ENCODE measurements around the gene GFRA1.

DNA sequence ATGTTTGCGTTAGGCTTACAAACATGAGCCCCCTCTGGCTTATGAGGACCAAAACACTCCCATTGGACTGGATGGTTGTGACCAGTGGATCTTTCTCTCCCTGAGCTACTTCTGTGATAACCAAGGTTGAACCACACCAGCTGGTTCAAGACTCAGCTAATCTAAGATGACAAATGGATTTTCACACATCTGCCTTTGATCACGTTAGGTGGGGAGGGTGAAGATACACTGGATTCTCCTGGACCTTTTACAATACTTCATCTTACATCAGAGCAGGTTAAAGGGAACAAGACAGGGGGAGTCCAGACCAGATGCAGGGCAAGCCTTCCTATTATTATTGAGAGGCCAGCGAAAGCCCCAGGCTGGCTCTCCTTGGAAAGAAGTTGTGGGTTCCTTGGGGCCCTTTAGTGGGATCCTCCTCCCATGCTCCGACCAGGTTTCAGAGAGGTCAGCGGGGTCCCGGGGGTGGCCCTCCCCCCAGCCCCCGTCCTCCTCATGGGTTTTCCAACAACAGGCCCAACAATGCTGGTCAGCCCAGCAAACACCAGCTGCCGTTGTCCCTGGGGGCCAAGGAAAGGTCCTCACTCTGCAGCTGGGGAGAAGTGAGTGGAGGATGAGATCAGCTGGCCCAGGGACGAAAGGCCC, 2.8 kb downstream of the GFRA1 start:
- TF ChIP-seq, protein P1, sequence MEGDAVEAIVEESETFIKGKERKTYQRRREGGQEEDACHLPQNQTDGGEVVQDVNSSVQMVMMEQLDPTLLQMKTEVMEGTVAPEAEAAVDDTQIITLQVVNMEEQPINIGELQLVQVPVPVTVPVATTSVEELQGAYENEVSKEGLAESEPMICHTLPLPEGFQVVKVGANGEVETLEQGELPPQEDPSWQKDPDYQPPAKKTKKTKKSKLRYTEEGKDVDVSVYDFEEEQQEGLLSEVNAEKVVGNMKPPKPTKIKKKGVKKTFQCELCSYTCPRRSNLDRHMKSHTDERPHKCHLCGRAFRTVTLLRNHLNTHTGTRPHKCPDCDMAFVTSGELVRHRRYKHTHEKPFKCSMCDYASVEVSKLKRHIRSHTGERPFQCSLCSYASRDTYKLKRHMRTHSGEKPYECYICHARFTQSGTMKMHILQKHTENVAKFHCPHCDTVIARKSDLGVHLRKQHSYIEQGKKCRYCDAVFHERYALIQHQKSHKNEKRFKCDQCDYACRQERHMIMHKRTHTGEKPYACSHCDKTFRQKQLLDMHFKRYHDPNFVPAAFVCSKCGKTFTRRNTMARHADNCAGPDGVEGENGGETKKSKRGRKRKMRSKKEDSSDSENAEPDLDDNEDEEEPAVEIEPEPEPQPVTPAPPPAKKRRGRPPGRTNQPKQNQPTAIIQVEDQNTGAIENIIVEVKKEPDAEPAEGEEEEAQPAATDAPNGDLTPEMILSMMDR (IDR thresholded peaks at IDR 0.05; ENCODE audit: borderline replicate concordance, extremely low read depth, low read length, poor library complexity, severe bottlenecking) = no peak
- TF ChIP-seq EZH2 (IDR thresholded peaks at IDR 0.05; ENCODE audit: borderline replicate concordance, low read depth, low read length, severe bottlenecking) = no peak
